ENCODE measurements around the gene PRKCZ. TPM values are rescaled to one million over a fixed set of nuclear protein-coding genes. Genes with fewer than 3 reads are reported as not detected.

Gene PRKCZ
- total and polyA plus RNA-seq, 2 of the 4 experiments (the other 2 are of a cell fraction) = 2.0 to 3.5 TPM

DNA sequence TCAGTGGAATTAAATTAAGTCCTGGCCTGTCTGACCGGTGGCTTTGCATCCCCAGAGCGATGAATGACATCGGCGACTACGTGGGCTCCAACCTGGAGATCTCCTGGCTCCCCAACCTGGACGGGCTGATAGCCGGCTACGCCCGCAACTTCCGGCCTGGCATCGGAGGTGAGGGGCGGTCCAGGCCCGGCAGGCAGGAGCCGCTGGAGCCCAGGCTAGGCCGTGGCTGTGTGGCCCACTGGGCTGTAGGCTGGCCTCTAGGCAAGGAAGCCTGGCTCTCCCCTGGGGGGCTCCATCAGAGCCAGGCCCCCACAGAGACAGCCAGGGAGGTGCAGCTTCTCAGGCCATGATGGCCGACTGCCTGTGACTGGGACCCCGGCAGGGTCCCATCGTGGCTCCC is 25.3 kb upstream of the PRKCZ start:
- WGBS, 2 experiments (ENCODE audit: extremely low coverage in 2 of 2, insufficient read length in 1 of 2) = 81% methylated on average over 8 of the region's 18 CpGs; no CpG with 5 or more reads in 1 of the 2 experiments
- in situ Hi-C loops (cut with MboI; ENCODE audit: low sequenced_read_pairs) = no loop called here
- Histone ChIP-seq H4K91ac (ENCODE audit: insufficient read depth, low read depth, low read length) (no peak overlapping the region), H3K56ac (ENCODE audit: extremely low read depth, insufficient read depth, low read length) (no peak overlapping the region), H3K9me1 (ENCODE audit: insufficient read depth, low read length) (no peaks in the 10 kb centered on the region), H3K79me1 (ENCODE audit: low read depth in 1 of 2, low read length in 2 of 2) (no peaks in the 10 kb centered on the region), H4K5ac (ENCODE audit: low read depth, low read length) (no peak overlapping the region), H3K9me3 (ENCODE audit: control insufficient read depth, insufficient read depth, low read length) (no peaks in the 10 kb centered on the region), H3K23ac (ENCODE audit: low read depth, low read length) (no peak overlapping the region), H3K27ac (ENCODE audit: insufficient read depth, low read length) (no peak overlapping the region), H2BK15ac (ENCODE audit: low read depth, low read length) (no peak overlapping the region), H2AK9ac (replicated peaks; ENCODE audit: low read depth, low read length, poor library complexity) (no peak overlapping the region), H3K36me3 (ENCODE audit: control insufficient read depth, insufficient read depth, low read length) (no peaks in the 10 kb centered on the region), H2BK20ac (ENCODE audit: low read depth, low read length) (no peak overlapping the region), H3K14ac (replicated peaks; ENCODE audit: low read depth, low read length) (no peak overlapping the region), H2AK5ac (ENCODE audit: low read depth, low read length) (no peak overlapping the region), H2BK5ac (ENCODE audit: low read depth, low read length, poor library complexity, severe bottlenecking) (no peak overlapping the region), H3K4me3 (ENCODE audit: insufficient read depth, low read depth, low read length) (no peak overlapping the region), H2BK120ac (ENCODE audit: low read depth, low read length) (no peak overlapping the region), H3K27me3 (ENCODE audit: control insufficient read depth, insufficient read depth, low read length) (peaks cover 58% of the 10 kb centered on the region), H3K18ac (ENCODE audit: low read depth, low read length) (no peak overlapping the region), H2AFZ (replicated peaks; ENCODE audit: low read length, poor library complexity) (no peak overlapping the region), H3K9ac (ENCODE audit: low read depth, low read length) (no peak overlapping the region), H3K4me1 (ENCODE audit: control insufficient read depth, insufficient read depth, low read length) (no peaks in the 10 kb centered on the region), H3K4me2 (ENCODE audit: low read depth, low read length) (no peak overlapping the region), H4K8ac (ENCODE audit: low read depth in 2 of 2, low read length in 2 of 2) (no peak overlapping the region), H3K4ac (ENCODE audit: low read depth, low read length) (no peak overlapping the region), H4K20me1 (ENCODE audit: insufficient read depth, low read length) (no peaks in the 10 kb centered on the region)
- CTCF ChIA-PET = interaction anchor here (1.2 kb wide), 1 partner anchor 20 kb away, joined by 5 read pairs; no protein-coding TSS in a partner anchor
- ATAC-seq (ENCODE audit: low read depth) = no peak
- no TSS peak for BruUV-seq (replicated peaks)
- POLR2A ChIA-PET (ENCODE audit: unreplicated experiment) = no interaction called here
- dilution Hi-C loops (cut with HindIII; ENCODE audit: low sequenced_read_pairs, unreplicated experiment) = no loop called here
- intact Hi-C loops (cut with micrococcal nuclease) = no loop called here
- no peak for DNase-seq
- TF ChIP-seq, protein P1, sequence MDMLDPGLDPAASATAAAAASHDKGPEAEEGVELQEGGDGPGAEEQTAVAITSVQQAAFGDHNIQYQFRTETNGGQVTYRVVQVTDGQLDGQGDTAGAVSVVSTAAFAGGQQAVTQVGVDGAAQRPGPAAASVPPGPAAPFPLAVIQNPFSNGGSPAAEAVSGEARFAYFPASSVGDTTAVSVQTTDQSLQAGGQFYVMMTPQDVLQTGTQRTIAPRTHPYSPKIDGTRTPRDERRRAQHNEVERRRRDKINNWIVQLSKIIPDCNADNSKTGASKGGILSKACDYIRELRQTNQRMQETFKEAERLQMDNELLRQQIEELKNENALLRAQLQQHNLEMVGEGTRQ (IDR thresholded peaks at IDR 0.05; ENCODE audit: low read depth, low read length) = no peak
- no peak for TF ChIP-seq BHLHE40 (IDR thresholded peaks at IDR 0.05; ENCODE audit: low read depth, low read length)
- no peak for TF ChIP-seq RAD21 (IDR thresholded peaks at IDR 0.05; ENCODE audit: low read length)
- no peak for TF ChIP-seq POLR2A (IDR thresholded peaks at IDR 0.05; ENCODE audit: low read depth, low read length)
- no peak for TF ChIP-seq MXI1 (IDR thresholded peaks at IDR 0.05; ENCODE audit: borderline replicate concordance, low read depth, low read length)
